Lower leg skin (tissue), 4 donors: ENCODE measurements around the gene LRP10. TPM values are rescaled to one million over a fixed set of nuclear protein-coding genes. Genes with fewer than 3 reads are reported as not detected.

Source experiments
- DNase-seq, 2 donors: peaks; one replicate each; pipeline ENCODE4 v3.0.0-alpha.2; 2019; ENCODE audit warnings: low spot score in 2 of 2
- H3K4me3 ChIP-seq: fragments of 200-600 bp; sonication (generic); 2 replicates; pipeline ENCODE4 v1.5.1; 2017; ENCODE audit warnings: mild to moderate bottlenecking, low read depth; ENCODE audit not compliant: poor library complexity, severe bottlenecking
- POLR2A ChIP-seq, 2 donors: fragments of 450-650 bp; IDR thresholded peaks; one replicate each; pipeline ENCODE4 v1.6.1; 2016 to 2017; ENCODE audit warnings: antibody characterized with exemption in 2 of 2, mild to moderate bottlenecking in 1 of 2, moderate library complexity in 1 of 2
- WGBS, 2 donors: methylation state at CpG; one replicate each; pipeline ENCODE4 v1.1.5; 2018; 5-methylcytosine and 5-hydroxymethylcytosine counted together
- intact Hi-C: fragments of 100-400 bp; cut with DNase I; formaldehyde crosslinking; loops from one replicate; pipeline ENCODE4 v1.15.0; 2023; ENCODE audit warnings: low total_unique reads
- total RNA-seq, 4 donors: library from RNA; depleted of rRNA; stranded (reverse); fragments of >200 nt; gene quantifications; one replicate each; pipeline ENCODE4 v1.1.0, GENCODE V29; 2016
- TF ChIP-seq, protein P1 (sequence below), 3 donors: fragments of 450-650 bp; IDR thresholded peaks; one replicate each; pipeline ENCODE4 v1.5.1; 2016; ENCODE audit warnings: antibody characterized with exemption in 3 of 3, mild to moderate bottlenecking in 3 of 3, moderate library complexity in 2 of 3

Gene LRP10
- total RNA-seq, 4 donors from 2014 or later = 148 to 209 (median 167) TPM

DNA sequence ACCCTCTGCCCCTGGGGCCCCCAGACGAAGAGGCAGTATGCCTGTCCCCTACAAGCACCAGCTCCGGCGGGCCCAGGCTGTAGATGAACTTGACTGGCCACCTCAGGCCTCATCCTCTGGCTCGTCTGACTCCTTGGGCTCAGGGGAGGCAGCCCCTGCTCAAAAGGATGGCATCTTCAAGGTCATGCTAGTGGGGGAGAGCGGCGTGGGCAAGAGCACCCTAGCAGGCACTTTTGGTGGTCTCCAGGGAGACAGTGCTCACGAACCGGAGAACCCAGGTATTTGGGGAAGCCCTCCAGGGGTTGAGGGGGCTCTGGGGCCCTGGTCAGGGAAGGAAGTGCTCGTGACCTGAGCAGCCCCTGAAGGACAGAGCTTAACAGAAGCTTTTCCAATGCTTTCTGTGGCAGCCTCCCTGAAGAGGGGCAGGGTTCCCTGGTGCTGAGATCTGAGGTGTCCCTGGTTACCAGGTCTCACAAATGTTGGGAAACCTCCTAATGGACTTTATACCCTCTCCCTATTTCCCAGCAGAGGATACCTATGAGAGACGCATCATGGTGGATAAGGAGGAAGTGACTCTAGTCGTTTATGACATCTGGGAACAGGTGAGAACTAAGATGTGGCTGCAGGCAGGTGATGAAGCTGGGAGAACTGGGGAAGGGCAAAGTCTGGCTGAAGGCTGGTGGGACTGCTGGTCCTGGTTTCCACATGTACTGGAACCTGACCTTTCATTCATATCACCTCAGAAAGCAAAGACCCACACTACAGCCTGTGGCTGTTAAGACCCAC is 13.4 kb downstream of the LRP10 start:
- no peak overlapping the region for H3K4me3 ChIP-seq
- intact Hi-C loops = no loop called here
- DNase-seq = no peak
- 88 to 91% methylated on average over 11 of the region's 11 CpGs for WGBS, 2 donors
- TF ChIP-seq, protein P1, sequence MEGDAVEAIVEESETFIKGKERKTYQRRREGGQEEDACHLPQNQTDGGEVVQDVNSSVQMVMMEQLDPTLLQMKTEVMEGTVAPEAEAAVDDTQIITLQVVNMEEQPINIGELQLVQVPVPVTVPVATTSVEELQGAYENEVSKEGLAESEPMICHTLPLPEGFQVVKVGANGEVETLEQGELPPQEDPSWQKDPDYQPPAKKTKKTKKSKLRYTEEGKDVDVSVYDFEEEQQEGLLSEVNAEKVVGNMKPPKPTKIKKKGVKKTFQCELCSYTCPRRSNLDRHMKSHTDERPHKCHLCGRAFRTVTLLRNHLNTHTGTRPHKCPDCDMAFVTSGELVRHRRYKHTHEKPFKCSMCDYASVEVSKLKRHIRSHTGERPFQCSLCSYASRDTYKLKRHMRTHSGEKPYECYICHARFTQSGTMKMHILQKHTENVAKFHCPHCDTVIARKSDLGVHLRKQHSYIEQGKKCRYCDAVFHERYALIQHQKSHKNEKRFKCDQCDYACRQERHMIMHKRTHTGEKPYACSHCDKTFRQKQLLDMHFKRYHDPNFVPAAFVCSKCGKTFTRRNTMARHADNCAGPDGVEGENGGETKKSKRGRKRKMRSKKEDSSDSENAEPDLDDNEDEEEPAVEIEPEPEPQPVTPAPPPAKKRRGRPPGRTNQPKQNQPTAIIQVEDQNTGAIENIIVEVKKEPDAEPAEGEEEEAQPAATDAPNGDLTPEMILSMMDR (IDR thresholded peaks at IDR 0.05) = no peak
- no peak for TF ChIP-seq POLR2A (IDR thresholded peaks at IDR 0.05)

DNA sequence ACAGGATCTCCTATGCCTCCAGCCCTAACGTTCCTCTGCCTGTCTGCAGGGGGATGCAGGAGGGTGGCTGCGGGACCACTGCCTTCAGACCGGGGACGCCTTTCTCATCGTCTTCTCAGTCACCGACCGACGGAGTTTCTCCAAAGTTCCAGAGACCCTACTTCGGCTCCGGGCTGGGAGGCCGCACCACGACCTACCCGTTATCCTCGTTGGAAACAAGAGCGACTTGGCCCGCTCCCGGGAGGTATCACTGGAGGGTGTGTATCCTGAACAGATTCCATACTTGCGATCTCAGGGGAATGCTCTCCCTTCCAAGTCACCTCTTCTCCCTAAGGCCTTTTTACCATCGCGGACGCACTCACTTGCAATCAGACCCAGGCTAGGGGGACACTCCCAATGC is 14.4 kb downstream of the LRP10 start:
- WGBS, 2 donors = 81 to 84% methylated on average over 21 of the region's 21 CpGs
- intact Hi-C loops = no loop called here
- no peak overlapping the region for H3K4me3 ChIP-seq
- no peak for TF ChIP-seq POLR2A (IDR thresholded peaks at IDR 0.05)
- TF ChIP-seq, protein P1 (IDR thresholded peaks at IDR 0.05) = no peak
- DNase-seq = no peak

DNA sequence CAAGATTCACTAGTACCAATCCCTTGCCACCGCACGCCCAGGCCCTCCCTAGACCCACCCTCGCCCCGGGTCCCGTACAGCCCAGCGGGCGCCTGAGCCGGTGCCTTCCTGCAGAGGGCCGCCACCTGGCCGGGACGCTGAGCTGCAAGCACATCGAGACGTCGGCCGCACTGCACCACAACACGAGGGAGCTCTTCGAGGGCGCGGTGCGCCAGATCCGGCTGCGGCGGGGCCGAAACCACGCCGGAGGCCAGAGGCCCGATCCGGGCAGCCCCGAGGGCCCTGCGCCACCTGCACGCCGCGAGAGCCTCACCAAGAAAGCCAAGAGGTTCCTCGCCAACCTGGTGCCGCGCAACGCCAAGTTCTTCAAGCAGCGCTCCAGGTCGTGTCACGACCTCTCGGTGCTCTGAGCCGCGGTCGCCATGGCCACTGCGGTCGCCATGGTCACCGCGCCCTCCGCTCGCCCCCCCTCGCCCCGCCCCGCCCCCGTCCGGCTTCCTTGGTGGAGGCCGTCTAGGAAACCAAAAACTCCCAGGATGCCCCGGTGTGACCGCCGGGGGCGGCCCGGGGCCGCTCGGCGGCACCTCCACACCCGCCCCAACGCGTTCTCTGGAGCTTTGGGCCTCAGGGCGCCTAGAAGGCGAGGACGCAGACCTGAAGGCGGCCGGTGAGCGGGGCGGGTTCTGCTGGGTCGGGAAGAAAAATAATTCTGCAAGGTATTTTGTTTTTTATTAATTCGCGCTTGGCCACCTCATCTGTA is 15.1 kb downstream of the LRP10 start:
- WGBS, 2 donors = 1 to 3% methylated on average over 64 of the region's 77 CpGs
- no peak for TF ChIP-seq POLR2A (IDR thresholded peaks at IDR 0.05)
- TF ChIP-seq, protein P1 (IDR thresholded peaks at IDR 0.05) = no peak
- intact Hi-C loops = no loop called here
- H3K4me3 ChIP-seq = peak overlapping the region; percentile 50
- peak; percentile 35 to 93 for DNase-seq

DNA sequence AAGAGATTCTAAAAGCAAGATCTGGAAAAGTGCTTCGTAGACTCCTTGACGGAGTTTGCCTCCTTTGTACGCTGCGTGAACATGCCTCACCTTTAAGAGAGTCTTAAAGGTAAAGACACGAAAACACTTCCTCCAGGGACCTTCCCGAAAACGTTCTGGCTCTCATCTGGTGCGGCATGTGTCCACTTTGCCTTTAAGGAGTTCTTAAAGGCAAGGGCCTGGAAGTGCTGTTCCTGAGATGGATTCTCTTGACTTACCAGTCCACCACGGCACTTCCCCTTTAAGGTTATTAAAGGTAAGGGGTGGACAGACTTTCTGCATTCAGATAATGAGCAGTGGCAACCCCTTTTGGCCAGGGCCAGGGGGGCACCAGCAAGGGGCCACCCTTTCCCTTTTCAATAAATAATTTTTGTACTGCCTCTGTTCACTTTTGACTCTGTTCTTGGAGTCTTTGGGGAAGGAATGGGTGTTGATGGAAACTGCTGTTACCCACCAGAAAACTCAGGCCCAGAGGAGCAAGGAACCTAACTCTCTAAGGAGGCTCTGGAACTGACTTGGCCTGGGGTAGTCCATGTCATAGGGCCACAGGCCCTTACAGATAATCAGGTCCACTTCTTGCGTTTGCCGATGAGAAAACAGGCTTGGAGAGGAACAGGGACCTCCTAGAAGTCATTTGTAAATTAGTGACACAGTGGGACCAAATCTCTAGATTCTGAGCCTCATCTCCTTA is 15.9 kb downstream of the LRP10 start:
- TF ChIP-seq, protein P1 (IDR thresholded peaks at IDR 0.05) = no peak
- TF ChIP-seq POLR2A (IDR thresholded peaks at IDR 0.05) = no peak
- peak overlapping the region; percentile 50 for H3K4me3 ChIP-seq
- peak in 1 of 2 donors; percentile 50 for DNase-seq
- intact Hi-C loops = no loop called here
- WGBS, 2 donors = 18 to 20% methylated on average over 11 of the region's 11 CpGs

DNA sequence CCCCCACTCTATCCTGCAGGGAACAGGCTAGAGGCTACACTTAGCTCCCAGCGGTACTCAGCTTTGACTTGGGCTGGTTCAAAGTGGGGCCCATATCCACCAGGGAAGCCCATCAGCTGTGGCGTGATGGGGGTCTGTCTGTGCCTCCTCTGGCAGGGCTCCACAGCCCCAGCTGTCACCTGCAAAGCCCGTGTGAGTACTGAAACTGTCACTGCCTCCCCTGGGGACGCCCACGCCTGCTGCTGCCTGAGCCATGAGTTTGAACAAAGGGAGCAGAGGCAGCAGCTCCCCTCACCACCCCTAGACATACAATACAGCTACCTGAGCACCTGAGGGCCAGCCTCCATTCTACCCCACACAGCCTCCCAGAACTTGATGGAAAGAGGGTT is 16.4 kb downstream of the LRP10 start:
- intact Hi-C loops = no loop called here
- TF ChIP-seq, protein P1 (IDR thresholded peaks at IDR 0.05) = no peak
- TF ChIP-seq POLR2A (IDR thresholded peaks at IDR 0.05) = no peak
- no peak for DNase-seq
- WGBS, 2 donors = 62 to 74% methylated on average over 5 of the region's 5 CpGs
- no peak overlapping the region for H3K4me3 ChIP-seq
